NCI-H2227 treated with DMSO at 0.1 percent for 48 hours (cell line): Measurements from ENCODE around the gene ABHD17C.

Experiments used
- DNase-seq: peaks from one replicate; lab custom pipeline; 2025; lab: John Stamatoyannopoulos, UW

ABHD17C gene

DNA sequence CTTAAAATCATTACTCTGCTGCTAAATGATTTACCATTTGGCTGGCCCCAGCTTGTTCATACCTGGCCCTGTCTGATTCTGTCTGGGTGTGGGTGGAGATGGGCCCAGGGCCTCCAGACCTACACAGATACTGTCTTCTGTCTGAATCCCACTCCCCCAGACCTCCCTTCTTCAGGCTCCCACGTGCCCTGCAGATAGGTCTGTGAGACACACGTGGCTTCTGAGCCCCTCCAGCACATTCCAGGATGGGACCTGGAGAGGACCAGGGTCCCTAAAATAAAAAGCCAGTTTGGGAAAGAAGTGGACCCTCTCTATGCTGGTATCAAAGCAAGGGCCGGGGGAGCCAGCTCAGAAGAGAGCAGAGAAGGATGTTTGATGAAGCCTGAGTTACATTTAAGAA is 69.4 kb downstream of the ABHD17C start:
- DNase-seq = no peak

- DNase-seq = no peak
Measured at GRCh38 chr15:80766275-80766674, 71.2 kb downstream of the ABHD17C start.

- DNase-seq = no peak
Measured at GRCh38 chr15:80768158-80768557, 73.0 kb downstream of the ABHD17C start.

GRCh38 chr15:80769153-80769828 is 74.2 kb downstream of the ABHD17C start:
- DNase-seq = no peak

- DNase-seq = no peak
Measured at GRCh38 chr15:80769829-80770705, 75.0 kb downstream of the ABHD17C start.

GRCh38 chr15:80773122-80773551 is 78.0 kb downstream of the ABHD17C start:
- peak; percentile 29 for DNase-seq

GRCh38 chr15:80773792-80774352 is 78.8 kb downstream of the ABHD17C start:
- DNase-seq = no peak

- DNase-seq = no peak
Measured at GRCh38 chr15:80774486-80774885, 79.4 kb downstream of the ABHD17C start.

- no peak for DNase-seq
Measured at GRCh38 chr15:80775338-80775737, 80.2 kb downstream of the ABHD17C start.

GRCh38 chr15:80776420-80777045 is 81.4 kb downstream of the ABHD17C start:
- DNase-seq = no peak

- no peak for DNase-seq
Measured at GRCh38 chr15:80777137-80777536, 82.0 kb downstream of the ABHD17C start.

GRCh38 chr15:80777826-80778620 is 82.9 kb downstream of the ABHD17C start:
- no peak for DNase-seq

- no peak for DNase-seq
Measured at GRCh38 chr15:80778621-80778963, 83.5 kb downstream of the ABHD17C start.

DNA sequence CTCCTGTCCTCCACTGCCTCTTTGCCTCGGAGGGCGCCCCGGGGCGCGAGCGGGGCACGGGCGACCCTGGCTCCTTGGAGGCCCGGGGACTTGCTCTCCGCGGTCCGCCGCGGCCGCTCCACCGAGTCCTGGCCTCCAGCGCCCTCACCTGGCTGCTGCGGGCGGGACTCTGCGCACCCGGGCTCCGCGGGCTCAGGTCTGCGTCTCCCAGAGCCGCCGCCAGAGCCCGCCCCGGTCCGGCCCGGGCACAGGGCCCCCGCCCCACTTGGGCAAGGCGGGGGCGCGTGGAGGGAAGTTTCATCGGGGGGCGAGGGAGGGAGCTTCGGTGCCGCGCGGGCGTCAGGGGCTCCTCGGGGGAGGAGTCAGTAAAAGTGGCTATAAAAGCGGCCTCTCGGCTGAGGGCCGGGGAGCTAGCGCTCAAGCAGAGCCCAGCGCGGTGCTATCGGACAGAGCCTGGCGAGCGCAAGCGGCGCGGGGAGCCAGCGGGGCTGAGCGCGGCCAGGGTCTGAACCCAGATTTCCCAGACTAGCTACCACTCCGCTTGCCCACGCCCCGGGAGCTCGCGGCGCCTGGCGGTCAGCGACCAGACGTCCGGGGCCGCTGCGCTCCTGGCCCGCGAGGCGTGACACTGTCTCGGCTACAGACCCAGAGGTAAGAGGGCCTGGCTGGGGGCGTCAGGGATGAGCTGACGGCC is 84.0 kb downstream of the ABHD17C start, which contains the start of gene CEMIP:
Gene CEMIP (plus strand): TSS at position 407 of the 694 bp plus-strand sequence. CDS start 94,510 bp downstream, outside the sequence.
- peak; percentile 77 for DNase-seq

DNA sequence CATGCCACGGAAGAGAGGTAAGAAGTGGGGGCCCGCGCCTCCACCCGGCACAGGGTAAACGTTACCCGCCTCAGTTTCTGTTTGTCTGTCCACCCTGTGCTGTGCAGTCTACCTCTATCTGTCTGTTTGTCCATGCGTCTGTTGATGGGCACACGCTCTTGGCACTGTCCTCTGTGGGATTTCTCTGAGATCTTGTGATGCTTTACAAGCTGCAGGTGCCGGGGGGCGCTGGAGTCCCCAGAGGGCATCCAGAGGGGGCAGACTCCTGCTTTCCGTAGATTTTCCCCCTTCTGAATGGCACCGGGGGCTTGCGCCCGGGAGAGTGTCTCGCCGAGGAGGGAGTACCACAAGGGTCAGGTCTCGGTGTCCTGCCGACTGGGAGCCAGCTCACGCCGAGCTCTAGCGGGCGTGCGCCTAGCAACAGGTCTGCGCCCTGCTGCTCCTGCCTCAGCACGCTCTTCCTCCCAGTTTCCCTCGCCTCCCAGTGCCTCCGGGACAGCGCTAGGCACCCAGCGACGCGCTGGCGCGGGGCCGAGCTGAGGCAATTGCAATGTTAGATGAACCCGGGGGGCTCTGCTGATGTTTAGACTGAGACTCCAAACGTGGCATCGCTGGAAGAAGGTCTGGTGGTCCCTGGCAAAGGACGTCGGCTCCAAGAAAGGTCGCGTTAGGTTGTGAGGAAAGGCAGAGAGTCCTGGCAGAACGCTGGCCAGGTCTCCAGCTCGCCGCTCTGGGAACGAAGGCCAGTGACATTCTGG is 84.7 kb downstream of the ABHD17C start:
- no peak for DNase-seq

DNA sequence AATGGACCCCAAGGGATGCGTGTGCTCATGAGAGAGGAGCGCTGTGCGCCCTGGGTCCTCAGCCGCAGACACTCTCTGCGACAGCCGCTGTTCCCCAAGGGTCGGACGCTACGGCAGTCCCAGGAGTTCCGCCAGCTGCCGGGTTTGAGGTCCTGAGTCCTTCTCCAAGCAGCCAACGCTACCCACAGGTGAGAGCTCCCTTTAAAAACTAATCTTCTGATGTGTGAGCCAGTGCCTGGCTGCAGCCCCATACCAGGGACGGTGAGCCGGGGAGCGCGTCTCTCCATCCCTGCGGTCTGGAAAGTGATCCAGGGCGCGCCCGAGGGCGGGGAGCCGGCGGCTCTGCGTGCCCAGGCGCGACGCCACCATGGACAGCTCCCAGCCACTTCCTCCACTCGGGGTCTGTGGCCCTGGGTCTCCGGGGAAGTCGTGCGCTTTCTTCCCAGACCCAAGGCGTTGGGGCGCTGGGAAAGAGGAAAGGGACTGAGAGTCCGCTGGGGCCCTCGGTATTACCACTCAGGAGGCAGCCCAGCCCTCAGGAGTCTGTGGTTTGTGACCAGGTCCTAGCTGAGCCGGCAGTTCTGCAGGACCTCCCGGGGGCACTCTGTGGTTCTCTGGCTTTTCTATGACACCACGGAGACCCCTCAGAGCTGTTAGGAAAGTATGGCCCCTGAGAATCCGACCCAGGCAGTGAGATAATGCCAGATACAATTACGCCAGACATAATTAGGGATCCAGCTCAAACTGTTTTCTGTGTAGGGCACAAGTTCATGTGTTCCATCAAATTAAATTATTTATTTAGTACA is 85.5 kb downstream of the ABHD17C start:
- no peak for DNase-seq

- DNase-seq = no peak
Measured at GRCh38 chr15:80783260-80783659, 88.2 kb downstream of the ABHD17C start.

GRCh38 chr15:80785335-80785734 is 90.2 kb downstream of the ABHD17C start:
- no peak for DNase-seq

DNA sequence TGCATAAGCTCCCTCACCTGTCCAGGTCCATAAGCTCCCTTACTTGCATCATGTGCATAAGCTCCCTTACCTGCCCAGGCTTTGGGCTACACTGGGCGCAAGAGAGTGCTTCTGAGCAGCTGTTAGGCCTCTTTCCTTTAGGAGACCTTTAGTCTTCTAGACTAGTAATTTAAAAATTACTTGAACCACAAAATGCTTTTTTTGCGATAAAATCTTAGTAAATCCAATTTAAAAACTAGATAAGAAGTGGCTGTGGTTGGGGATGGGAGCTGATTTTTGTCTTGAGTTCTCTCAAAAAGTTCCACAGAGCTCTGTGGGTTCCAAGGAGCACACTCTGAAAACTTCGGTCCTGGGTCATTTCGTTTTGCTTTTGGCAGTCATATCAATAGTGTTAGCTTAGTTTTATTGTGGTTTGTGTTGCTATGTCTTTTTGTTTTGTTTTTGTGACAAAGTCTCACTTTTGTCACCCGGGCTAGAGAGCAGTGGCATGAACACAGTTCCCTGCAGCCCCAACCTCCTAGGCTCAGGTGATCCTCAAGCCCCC is 90.8 kb downstream of the ABHD17C start:
- no peak for DNase-seq
